Peyer's patch (tissue), 4 donors: ENCODE measurements around the gene PGAM5. TPM values are rescaled to one million over a fixed set of nuclear protein-coding genes. Genes with fewer than 3 reads are reported as not detected.

Experiments used
- DNase-seq, 3 donors: peaks; one replicate each; pipeline ENCODE4 v3.0.0-alpha.2; 2017 to 2019
- H3K27ac ChIP-seq, 4 donors: fragments of 200-600 bp; sonication (generic); one replicate each; pipeline ENCODE4 v1.5.1; 2016 to 2019
- H3K27me3 ChIP-seq, 2 donors: fragments of 200-600 bp; sonication (generic); one replicate each; pipeline ENCODE4 v1.5.1; 2019
- H3K36me3 ChIP-seq, 3 donors: fragments of 200-600 bp; sonication (generic); one replicate each; pipeline ENCODE4 v1.5.1; 2016 to 2019
- H3K4me1 ChIP-seq, 4 donors: fragments of 200-600 bp; sonication (generic); one replicate each; pipeline ENCODE4 v1.5.1; 2016 to 2019
- H3K4me3 ChIP-seq, 4 donors: fragments of 200-600 bp; sonication (generic); 1 replicate in 3 of 4; 2 replicates in 1 of 4; pipeline ENCODE4 v1.5.1; 2016 to 2019; ENCODE audit warnings: mild to moderate bottlenecking in 1 of 4
- H3K9me3 ChIP-seq, 4 donors: fragments of 200-600 bp; sonication (generic); one replicate each; pipeline ENCODE4 v1.5.1; 2016 to 2019; ENCODE audit warnings: mild to moderate bottlenecking in 1 of 4
- POLR2A ChIP-seq, 2 donors: fragments of 450-650 bp; IDR thresholded peaks; one replicate each; pipeline ENCODE4 v1.5.1; 2017; ENCODE audit warnings: antibody characterized with exemption in 2 of 2, mild to moderate bottlenecking in 2 of 2, moderate library complexity in 2 of 2
- total RNA-seq, 4 donors: library from RNA; depleted of rRNA; stranded (reverse); fragments of >200 nt; gene quantifications; one replicate each; pipeline ENCODE4 v1.1.0, GENCODE V29; 2016
- TF ChIP-seq, protein P1 (sequence below), 6 experiments: fragments of 450-650 bp in 4 of 6; fragments of 200-600 bp in 2 of 6; sonication (generic) in 1 of 6; IDR thresholded peaks; one replicate each; pipeline ENCODE4 v1.5.1; 2017 to 2019; ENCODE audit warnings: antibody characterized with exemption in 6 of 6, mild to moderate bottlenecking in 3 of 6, moderate library complexity in 1 of 6

Gene PGAM5
- total RNA-seq, 4 donors from 2014 or later = 23.5 to 45.4 (median 29.0) TPM

DNA sequence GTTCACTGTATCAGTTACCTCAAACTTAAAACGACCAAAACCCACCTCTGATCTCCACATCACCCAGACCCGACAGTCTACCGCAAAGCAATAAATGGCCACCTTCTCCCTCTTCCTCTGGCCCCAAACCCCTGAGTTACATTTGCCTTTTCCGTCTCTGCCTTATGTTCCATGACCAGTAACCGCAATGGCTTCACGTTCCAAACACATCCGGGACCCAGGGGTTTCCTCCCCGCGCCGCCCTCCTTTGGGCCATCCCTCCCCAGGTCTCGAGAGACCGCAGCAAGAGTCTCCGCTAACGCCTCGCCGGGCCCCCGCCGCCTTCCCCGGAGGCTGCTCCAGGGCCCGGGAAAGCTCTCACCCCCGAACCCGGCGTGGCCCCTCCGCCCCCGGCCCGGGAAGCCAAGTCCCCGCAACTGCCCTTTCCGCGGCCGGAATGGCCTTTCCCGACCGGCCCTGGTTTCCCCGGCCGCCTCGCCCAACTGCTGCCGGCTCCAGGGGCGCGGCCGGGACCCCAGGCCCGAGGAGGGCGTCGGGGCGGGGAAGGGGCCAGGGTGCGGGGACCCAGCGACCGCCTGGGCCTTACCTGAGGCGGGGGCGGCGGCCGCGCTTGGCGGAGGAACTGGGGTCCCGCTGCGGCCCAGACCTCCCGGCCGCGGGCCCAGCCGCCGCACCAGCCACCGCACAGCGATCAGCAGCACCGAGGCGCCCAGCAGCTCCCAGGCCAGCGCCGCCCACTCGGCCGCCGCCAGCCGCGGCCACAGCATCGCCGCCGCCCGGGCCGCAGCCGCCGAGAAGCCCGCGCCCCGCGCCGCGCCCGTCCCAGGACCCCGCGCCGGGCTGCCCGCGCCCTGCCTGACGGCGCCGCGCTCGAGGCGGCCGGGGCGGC, 50.6 kb downstream of the PGAM5 start, which contains the start of gene ANKLE2:
Gene ANKLE2, minus strand, starts transcription at position 801 of the 889 bp plus-strand sequence. Its CDS starts 34 bp downstream, at position 767.
- TF ChIP-seq, protein P1, sequence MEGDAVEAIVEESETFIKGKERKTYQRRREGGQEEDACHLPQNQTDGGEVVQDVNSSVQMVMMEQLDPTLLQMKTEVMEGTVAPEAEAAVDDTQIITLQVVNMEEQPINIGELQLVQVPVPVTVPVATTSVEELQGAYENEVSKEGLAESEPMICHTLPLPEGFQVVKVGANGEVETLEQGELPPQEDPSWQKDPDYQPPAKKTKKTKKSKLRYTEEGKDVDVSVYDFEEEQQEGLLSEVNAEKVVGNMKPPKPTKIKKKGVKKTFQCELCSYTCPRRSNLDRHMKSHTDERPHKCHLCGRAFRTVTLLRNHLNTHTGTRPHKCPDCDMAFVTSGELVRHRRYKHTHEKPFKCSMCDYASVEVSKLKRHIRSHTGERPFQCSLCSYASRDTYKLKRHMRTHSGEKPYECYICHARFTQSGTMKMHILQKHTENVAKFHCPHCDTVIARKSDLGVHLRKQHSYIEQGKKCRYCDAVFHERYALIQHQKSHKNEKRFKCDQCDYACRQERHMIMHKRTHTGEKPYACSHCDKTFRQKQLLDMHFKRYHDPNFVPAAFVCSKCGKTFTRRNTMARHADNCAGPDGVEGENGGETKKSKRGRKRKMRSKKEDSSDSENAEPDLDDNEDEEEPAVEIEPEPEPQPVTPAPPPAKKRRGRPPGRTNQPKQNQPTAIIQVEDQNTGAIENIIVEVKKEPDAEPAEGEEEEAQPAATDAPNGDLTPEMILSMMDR (IDR thresholded peaks at IDR 0.05) = no peak
- no peak for TF ChIP-seq POLR2A (IDR thresholded peaks at IDR 0.05)
- peak within 1 kb of the TSS; percentile 97 to 99 (median 98) for H3K27ac ChIP-seq
- H3K4me3 ChIP-seq = peak within 1 kb of the TSS; percentile 86 to 98 (median 92)
- peaks cover 0 to 14% (median 10%) of the 10 kb centered on the region in 4 donors for H3K4me1 ChIP-seq
- DNase-seq = peak; percentile 68 to 84 (median 76)
- peaks cover 0 to 21% (median 0%) of the 10 kb centered on the region in 3 donors for H3K36me3 ChIP-seq
- no peaks in the 10 kb centered on the region for H3K9me3 ChIP-seq
- no peaks in the 10 kb centered on the region for H3K27me3 ChIP-seq

- Histone ChIP-seq H3K9me3 (no peaks in the 10 kb centered on the region), H3K27ac (peak overlapping the region; percentile 97 to 99 (median 98)), H3K27me3 (no peaks in the 10 kb centered on the region), H3K4me3 (peak overlapping the region; percentile 72 to 98 (median 82)), H3K4me1 (peaks cover 0 to 14% (median 10%) of the 10 kb centered on the region in 4 donors), H3K36me3 (peaks cover 0 to 13% (median 0%) of the 10 kb centered on the region in 3 donors)
- DNase-seq = peak; percentile 82 to 92 (median 90)
- TF ChIP-seq, protein P1 (IDR thresholded peaks at IDR 0.05) = peak in 4 of 6 experiments; percentile 33 to 52 (median 44)
- TF ChIP-seq POLR2A (IDR thresholded peaks at IDR 0.05) = peak; percentile 64
Observed at GRCh38 chr12:132761921-132762583, 51.4 kb downstream of the PGAM5 start.

- Histone ChIP-seq H3K4me1 (peaks cover 0 to 14% (median 13%) of the 10 kb centered on the region in 4 donors), H3K27ac (no peak overlapping the region), H3K9me3 (no peaks in the 10 kb centered on the region), H3K4me3 (no peak overlapping the region), H3K36me3 (no peaks in the 10 kb centered on the region), H3K27me3 (no peaks in the 10 kb centered on the region)
- no peak for TF ChIP-seq POLR2A (IDR thresholded peaks at IDR 0.05)
- TF ChIP-seq, protein P1 (IDR thresholded peaks at IDR 0.05) = no peak
- DNase-seq = no peak
Observed at GRCh38 chr12:132764231-132764630, 53.6 kb downstream of the PGAM5 start.

- H3K9me3 ChIP-seq = no peaks in the 10 kb centered on the region
- no peak overlapping the region for H3K4me3 ChIP-seq
- no peaks in the 10 kb centered on the region for H3K27me3 ChIP-seq
- no peak for DNase-seq
- TF ChIP-seq, protein P1 (IDR thresholded peaks at IDR 0.05) = no peak
- TF ChIP-seq POLR2A (IDR thresholded peaks at IDR 0.05) = no peak
- H3K27ac ChIP-seq = no peak overlapping the region
- H3K4me1 ChIP-seq = peaks cover 0 to 7% (median 4%) of the 10 kb centered on the region in 4 donors
- H3K36me3 ChIP-seq = peaks cover 0 to 8% (median 0%) of the 10 kb centered on the region in 3 donors
Observed at GRCh38 chr12:132765361-132765760, 54.7 kb downstream of the PGAM5 start.

- Histone ChIP-seq H3K36me3 (peaks cover 0 to 19% (median 0%) of the 10 kb centered on the region in 3 donors), H3K27ac (peak overlapping the region in 2 of 4 donors; percentile 6 to 49)
- DNase-seq = peak in 1 of 3 donors; percentile 55
Observed at GRCh38 chr12:132766380-132767085, 55.9 kb downstream of the PGAM5 start.

More at GRCh38 chr12:132766380-132767085, 55.9 kb downstream of the PGAM5 start:
- no peaks in the 10 kb centered on the region for H3K27me3 ChIP-seq
- peaks cover 0 to 5% (median 0%) of the 10 kb centered on the region in 4 donors for H3K4me1 ChIP-seq
- TF ChIP-seq, protein P1 (IDR thresholded peaks at IDR 0.05) = no peak
- TF ChIP-seq POLR2A (IDR thresholded peaks at IDR 0.05) = no peak
- H3K4me3 ChIP-seq = no peak overlapping the region
- H3K9me3 ChIP-seq = no peaks in the 10 kb centered on the region
